HG02943 (cell line): ENCODE measurements around the gene NID1.
"Not testable (repeated sequence)": the region's sequence is repeated elsewhere in the genome, so short reads cannot be mapped to it uniquely, and the experiment has no call there.

Experiments used
- ATAC-seq: cut with Tn5 transposase; IDR thresholded peaks from one replicate; pipeline ENCODE4 v1.9.1; 2021; ENCODE audit warnings: mild to moderate bottlenecking, low read depth, moderate library complexity; ENCODE audit not compliant: unreplicated experiment

Gene NID1

DNA sequence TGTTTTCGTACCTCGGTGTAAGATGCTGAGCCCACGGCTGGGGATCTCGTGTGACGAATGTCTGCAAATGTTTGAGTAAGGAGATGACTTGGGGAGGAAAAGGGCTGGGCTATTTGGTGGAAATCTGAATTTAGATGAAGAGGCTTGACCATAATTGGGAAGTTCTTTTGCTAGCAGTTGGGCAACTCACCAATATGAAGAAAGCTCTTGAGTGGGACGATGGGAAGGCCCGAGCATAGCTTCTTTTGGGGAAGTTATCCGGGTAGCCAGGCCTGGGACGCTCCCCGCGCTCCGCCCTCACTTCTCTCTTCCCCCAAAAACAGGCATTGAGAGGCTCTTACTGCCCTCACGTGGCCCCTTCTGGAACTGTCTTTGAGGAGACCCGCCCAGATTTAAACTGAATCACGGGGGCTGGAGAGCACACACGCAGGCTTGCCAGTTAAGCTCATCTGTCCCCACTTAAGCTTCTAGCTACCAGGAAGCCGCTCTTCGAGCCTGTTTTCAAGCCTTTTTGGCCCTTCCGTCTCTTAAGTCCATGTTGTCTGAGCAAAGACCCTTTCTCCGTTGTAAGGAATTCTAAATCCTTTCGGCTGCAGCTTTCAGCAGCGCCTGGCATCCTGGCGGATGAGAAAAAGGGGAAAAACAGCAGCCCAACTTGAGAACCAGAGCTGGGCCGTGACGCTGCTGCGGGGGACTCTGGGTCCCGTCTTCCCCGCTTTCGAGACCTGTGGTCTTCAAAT, 93.1 kb downstream of the NID1 start:
- ATAC-seq = peak; percentile 79

- no peak for ATAC-seq
Observed at GRCh38 chr1:235971020-235971419, 93.9 kb downstream of the NID1 start.

GRCh38 chr1:235968831-235969230, 96.1 kb downstream of the NID1 start:
- ATAC-seq = no peak

DNA sequence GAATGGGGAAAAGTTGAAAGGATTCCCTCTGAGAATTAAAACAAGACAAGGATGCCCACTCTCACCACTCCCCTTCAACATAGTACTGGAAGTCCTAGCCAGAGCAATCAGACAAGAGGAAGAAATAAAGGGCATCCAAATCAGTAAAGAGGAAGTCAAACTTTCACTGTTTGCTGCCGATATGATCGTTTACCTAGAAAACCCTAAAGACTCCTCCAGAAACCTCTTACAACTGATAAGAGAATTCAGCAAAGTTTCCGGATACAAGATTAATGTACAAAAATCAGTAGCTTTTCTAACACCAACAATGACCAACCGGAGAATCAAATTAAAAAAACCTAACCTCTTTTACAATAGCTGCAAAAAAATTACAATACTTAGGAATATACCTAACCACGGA, 98.8 kb downstream of the NID1 start:
- ATAC-seq = not testable (repeated sequence)

- ATAC-seq = no peak
Observed at GRCh38 chr1:235960809-235961208, 104.1 kb downstream of the NID1 start.

DNA sequence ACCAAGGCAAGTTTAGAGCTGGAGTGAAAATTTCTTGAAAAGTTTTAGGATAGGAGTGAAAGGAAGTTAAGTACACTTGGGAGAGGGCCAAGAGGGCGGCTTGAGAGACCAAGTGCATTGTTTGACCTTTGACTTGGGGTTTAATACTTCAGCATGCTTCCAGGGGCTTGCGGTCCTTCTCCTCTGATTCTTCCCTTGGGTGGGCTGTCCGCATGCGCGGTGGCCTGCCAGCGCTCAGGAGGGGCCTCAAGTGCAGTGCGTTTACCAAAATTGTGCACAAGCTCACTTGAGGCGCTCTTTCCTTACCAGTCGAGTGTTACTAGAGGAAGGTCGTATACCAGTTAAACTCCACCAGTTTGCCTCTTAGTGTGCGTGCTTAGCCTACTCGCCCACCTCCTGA, 106.9 kb downstream of the NID1 start:
- ATAC-seq = no peak

GRCh38 chr1:235955777-235956176, 109.1 kb downstream of the NID1 start:
- no peak for ATAC-seq

DNA sequence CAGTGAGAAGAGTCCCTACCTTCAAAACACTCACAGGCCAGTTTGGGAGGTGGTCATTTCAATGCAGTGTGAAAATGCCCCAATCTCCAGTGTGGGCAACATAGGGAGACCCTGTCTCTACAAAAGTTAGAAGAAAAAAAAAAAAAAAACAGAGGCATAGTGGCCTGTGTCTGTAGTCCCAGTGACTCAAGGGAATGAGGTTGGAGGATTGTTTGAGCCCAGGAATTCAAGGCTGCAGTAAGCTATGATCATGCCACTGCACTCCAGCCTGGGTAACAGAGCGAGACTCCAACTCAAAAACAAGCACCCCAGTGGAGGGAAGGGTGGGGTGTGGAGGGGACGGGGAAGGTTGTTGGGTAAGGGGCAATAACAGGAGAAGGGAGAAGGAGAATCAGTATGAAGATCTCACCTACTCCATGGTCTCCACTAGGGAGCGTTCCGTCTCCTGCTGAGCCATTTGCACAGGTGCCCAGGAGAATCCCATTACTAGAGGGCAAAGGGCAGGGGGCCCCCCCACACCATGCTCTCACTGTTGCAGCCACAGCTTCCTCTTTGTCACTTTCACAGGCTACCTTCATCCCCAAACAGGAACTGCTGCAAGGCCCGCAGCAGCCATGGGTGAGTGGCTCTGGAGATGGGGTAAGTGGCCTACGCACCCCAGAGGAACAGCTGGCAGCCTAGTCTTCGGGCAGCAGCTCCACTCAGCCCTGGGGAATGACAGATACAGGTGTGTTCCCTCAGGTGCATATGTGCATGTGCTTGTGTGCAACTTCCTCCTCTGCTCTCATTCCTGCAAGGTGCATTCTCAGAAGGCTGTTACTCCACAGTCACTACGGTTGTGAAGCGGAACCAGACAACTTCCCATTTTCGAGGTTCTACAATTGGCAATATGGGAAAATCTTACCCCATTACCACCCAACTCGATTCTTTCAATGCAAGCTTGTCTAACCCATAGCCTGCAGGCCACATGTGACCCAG, 110.3 kb downstream of the NID1 start:
- ATAC-seq = peak; percentile 99

DNA sequence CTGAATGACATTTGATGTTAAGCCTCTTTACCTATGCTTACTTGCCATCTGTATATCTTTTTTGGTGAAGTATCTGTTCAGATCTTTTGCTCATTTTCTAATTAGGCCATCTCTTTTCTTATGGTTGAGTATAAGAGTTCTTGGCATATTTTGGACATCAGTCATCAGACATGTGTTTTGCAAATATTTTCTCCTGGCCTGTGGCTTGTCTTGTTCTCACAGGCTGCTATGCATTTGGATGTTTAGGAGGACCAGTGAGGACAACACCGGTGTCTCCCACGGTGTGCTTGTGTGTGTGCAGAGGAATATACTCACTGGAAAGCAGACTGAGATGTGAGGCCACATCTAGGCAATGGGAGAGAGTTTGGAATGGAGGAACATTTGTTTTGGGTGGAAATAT, 111.1 kb downstream of the NID1 start:
- ATAC-seq = no peak

DNA sequence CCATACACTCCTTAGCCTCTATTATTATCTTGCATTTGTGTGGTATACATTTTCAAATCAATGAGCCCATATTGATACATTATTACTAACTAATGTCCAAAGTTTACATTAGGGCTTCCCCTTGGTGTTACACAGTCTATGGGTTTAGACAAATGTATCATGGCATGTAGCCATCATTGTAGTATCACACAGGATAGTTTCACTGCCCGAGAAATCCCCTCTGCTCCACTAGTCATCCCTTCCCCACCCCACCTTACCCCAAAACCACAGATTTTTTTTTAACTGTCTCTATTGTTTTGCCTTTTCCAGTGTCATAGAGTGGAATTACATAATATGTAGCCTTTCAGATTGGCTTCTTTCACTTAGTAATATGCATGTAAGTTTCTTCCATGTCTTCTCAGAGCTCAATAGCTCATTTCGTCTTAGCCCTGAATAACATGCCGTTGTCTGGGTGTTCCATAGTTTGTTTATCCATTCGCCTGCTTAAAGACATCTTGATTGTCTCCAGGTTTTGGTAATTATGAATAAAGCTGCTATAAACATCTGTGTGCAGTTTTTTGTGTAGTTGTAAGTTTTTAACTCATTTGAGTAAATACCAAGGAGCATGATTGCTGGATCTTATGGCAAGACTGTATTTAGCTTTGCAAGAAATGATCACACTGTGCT, 111.8 kb downstream of the NID1 start:
- no peak for ATAC-seq

GRCh38 chr1:235951661-235952060, 113.2 kb downstream of the NID1 start:
- ATAC-seq = no peak

DNA sequence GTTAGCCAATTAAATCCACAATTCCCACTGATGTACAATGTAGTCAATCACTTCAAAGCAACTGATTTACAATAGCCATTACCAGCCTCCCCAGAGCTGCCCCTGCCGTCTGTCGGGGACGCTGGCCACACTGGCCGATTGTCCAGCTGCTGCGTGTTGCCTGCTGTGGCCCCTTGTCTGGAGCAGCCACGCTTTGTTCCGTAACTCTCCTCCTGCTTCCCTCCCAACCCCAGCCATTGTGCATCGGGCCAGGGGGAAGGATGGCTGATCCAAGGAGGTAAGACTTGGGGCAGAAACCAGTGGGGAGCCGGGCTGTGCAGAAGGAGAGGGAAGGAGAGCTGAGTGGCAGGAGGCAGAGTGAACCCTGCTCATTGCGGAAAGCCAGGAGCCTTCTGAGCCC, 114.6 kb downstream of the NID1 start:
- ATAC-seq = no peak

- ATAC-seq = no peak
Observed at GRCh38 chr1:235948774-235949427, 116.0 kb downstream of the NID1 start.

GRCh38 chr1:235947989-235948388, 116.9 kb downstream of the NID1 start:
- ATAC-seq = no peak

- no peak for ATAC-seq
Observed at GRCh38 chr1:235946571-235946981, 118.3 kb downstream of the NID1 start.

- ATAC-seq = no peak
Observed at GRCh38 chr1:235945775-235946570, 118.9 kb downstream of the NID1 start.

DNA sequence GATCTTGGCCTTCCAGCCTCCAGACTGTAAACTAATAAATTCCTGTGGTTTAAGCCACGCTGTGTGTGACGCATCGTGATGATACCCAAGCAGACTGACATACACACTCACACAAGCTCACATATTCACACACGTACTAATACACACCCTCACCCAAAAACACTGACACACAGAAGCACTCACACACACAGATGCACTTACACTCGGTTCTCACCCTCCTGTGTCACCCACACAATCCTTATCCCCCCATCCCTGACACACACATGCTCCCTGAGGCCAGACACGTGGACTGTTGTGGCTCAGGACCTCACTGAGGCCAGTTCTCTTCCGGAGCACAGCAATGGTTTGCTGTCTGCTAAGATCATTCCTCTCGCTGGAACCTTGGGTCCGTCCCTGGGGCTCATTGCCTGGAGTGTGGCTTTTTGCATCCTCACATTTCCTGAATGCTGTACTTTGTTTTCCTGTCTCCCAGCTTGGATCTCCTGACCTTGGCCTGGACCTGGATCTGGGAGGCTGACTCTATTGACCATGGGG, 121.2 kb downstream of the NID1 start:
- ATAC-seq = no peak

DNA sequence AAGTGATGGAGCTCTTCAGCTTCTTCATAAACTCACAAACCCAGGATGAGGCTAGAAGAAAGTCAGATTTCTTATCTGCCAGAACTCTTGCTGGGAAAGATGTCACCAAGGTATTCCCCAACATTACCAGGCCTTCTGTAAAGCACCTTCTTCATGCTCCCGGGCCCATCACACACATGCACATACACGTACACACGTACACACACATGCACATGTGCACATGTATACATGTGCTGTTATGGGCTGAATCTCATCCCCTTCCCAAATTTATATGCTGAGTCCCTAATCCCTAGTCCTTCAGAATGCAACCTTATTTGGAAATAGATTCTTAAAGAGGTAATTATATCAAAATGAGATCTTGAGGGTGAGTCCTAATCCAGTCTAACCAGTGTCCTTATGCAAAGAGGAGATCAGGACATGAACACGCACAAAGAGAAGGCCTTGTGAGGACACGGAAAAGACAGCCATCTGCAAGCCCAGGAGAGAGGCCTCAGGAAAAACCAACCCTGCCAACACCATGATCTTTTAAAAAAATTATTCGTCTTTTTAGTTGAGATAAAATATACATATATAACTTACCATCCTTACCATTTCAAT, 121.8 kb downstream of the NID1 start:
- no peak for ATAC-seq

GRCh38 chr1:235942625-235942934, 122.3 kb downstream of the NID1 start:
- ATAC-seq = no peak
